Fibroblast of pulmonary artery (primary cell): ENCODE measurements around the gene CCDC92.
A peak's percentile ranks its signal among the peaks of the same experiment; 100 is the strongest.

Experiments used
- DNase-seq: peaks from one replicate; pipeline ENCODE4 v3.0.0-alpha.2; 2010; ENCODE audit warnings: low read depth
- H3K4me3 ChIP-seq: replicated peaks from 2 replicates; pipeline ENCODE4 v1.5.1; 2011; ENCODE audit warnings: low read depth, mild to moderate bottlenecking, control low read depth, low read length, moderate library complexity
- TF ChIP-seq, protein P1 (sequence below): IDR thresholded peaks from 2 replicates; pipeline ENCODE4 v1.5.1; 2011; ENCODE audit warnings: mild to moderate bottlenecking, control low read depth, low read length, inconsistent platforms; ENCODE audit errors: missing control alignments

Gene CCDC92

GRCh38 chr12:123903301-123904065 lies 69.1 kb downstream of the CCDC92 start:
- DNase-seq: no peak
- no peak overlapping the region for H3K4me3 ChIP-seq
- TF ChIP-seq, protein P1, sequence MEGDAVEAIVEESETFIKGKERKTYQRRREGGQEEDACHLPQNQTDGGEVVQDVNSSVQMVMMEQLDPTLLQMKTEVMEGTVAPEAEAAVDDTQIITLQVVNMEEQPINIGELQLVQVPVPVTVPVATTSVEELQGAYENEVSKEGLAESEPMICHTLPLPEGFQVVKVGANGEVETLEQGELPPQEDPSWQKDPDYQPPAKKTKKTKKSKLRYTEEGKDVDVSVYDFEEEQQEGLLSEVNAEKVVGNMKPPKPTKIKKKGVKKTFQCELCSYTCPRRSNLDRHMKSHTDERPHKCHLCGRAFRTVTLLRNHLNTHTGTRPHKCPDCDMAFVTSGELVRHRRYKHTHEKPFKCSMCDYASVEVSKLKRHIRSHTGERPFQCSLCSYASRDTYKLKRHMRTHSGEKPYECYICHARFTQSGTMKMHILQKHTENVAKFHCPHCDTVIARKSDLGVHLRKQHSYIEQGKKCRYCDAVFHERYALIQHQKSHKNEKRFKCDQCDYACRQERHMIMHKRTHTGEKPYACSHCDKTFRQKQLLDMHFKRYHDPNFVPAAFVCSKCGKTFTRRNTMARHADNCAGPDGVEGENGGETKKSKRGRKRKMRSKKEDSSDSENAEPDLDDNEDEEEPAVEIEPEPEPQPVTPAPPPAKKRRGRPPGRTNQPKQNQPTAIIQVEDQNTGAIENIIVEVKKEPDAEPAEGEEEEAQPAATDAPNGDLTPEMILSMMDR: no peak

- TF ChIP-seq, protein P1: no peak
- no peak for DNase-seq
- no peak overlapping the region for H3K4me3 ChIP-seq
These were observed 69.8 kb downstream of the CCDC92 start for GRCh38 chr12:123902821-123903220.

GRCh38 chr12:123900871-123901376 lies 71.7 kb downstream of the CCDC92 start:
- TF ChIP-seq, protein P1: no peak
- DNase-seq: no peak
- no peak overlapping the region for H3K4me3 ChIP-seq

DNA sequence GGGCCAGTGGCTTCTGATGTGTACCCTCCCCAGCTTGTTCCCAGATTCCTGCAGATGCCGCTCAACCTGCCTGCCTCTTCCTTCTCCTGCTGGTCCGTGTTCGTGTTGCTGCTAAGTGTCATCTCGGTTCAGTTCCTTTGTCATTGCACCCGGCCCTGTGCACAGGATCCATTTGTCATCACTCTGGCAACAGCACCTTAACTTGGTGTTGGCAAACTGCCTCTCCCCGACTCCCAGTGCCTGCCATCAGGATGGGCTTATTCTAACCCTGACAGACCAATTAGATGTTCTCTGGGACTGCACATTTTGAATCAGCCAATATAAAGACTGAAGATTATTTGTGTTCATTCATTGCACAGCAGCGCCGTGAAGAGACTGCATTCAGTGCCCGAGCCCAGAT lies 73.3 kb downstream of the CCDC92 start:
- TF ChIP-seq, protein P1: no peak
- H3K4me3 ChIP-seq: no peak overlapping the region
- no peak for DNase-seq

GRCh38 chr12:123898673-123899072 lies 74.0 kb downstream of the CCDC92 start:
- DNase-seq: no peak
- TF ChIP-seq, protein P1: no peak
- no peak overlapping the region for H3K4me3 ChIP-seq

- DNase-seq: peak; percentile 17
- TF ChIP-seq, protein P1: no peak
- no peak overlapping the region for H3K4me3 ChIP-seq
These were observed 75.4 kb downstream of the CCDC92 start for GRCh38 chr12:123897221-123897620.

DNA sequence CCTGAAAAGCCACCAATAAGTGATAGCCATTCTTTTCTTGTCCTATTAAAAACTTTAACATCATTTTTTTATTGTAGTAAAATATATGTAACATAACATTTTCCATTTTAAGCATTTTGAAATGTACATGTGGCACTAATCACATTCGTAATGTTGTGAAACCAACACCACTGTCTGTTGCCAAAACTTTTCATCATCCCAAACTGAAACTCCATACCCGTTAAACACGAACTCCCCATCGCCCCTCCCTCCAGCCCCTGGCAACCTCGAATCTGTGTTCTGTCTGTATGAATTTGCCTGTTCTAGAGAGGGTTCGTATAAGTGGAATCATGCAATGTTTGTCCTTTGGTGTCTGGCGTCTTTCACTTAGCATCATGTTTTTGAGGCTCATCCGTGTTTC lies 75.9 kb downstream of the CCDC92 start:
- H3K4me3 ChIP-seq: no peak overlapping the region
- DNase-seq: peak; percentile 45
- TF ChIP-seq, protein P1: no peak
